ENCODE data around the gene DMD. TPM values are rescaled to one million over a fixed set of nuclear protein-coding genes. Genes with fewer than 3 reads are reported as not detected.

The DMD gene
- polyA plus RNA-seq, 1 donor = 20.9 TPM

DNA sequence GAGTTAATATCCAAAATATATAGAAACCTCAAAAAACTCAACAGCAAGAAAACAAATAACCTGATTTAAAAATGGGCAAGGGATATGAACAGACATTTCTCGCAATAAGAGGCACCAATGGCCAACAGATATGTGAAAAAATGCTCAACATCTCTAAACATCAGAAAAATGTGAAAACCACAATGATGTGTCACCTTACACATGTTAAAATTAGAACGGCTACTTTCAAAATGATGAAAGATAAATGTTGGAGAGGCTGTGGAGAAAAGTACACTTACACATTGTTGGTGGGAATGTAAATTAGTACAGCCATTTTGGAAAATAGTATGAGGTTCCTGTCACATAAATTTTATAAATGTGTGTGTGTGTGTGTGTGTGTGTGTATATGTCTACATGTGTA, 731.3 kb downstream of the DMD start:
- no peak for DNase-seq

DNA sequence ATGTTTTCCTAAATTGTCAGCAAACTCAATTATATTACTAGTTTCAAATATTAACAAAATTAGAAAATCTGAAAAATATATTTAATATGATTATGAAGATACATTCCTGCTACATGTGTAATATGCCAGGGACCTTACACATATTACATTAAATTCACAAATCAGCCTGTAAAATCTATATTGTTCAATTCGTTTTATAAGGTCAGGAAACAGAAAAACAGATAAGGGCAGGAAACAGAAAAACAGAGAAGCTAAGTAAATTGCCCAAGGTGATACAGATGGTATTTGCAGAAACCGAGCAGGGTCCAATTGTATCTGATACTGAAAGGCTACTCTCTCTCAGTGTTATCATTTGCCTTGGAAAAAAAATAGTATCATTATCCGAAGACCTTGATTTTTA, 739.0 kb downstream of the DMD start:
- no peak for DNase-seq

- no peak for DNase-seq
Observed at GRCh38 chrX:32455704-32456103, 755.6 kb downstream of the DMD start.

GRCh38 chrX:32451954-32452695, 759.2 kb downstream of the DMD start:
- no peak for DNase-seq

- no peak for DNase-seq
Observed at GRCh38 chrX:32448945-32449344, 762.4 kb downstream of the DMD start.

GRCh38 chrX:32448320-32448719, 763.0 kb downstream of the DMD start:
- DNase-seq = no peak

DNA sequence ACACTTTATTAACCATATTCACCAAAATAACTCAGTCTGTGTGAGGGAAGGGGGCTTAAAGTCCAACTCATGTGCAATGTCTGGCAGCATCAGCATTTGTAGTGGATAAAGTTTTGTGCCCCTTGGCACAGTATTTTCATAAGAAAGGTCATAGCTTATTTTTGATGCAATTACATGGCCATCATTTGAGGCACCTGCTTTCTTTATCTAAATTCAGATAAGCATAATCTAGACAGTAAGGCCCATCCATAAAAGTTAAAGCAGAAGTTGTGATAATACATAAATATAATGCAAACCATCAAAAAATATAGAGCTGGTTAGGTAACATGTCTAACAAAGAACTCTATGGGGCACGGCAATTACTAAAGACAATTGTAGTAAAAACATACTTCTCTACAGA, 763.7 kb downstream of the DMD start:
- no peak for DNase-seq

- no peak for DNase-seq
Observed at GRCh38 chrX:32443841-32444240, 767.5 kb downstream of the DMD start.

DNA sequence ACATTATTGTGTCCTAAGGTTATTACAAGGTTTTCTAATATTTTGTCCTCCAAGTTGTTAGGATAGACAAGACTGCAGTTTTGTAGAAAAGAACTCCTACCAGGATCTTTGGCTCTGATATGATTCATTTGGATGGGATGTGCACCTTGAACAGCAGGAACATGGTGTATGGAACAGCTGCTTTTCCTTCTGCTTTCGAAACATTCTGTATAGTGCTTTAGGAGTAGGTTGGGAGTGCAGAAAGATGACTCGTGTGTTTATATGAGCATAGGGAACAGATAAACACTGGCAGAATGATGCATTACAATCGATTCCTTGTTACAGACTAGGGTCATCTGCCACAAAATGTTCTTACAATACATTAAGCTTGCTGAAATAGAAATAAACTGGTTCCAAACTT, 790.1 kb downstream of the DMD start:
- no peak for DNase-seq

- DNase-seq = peak; percentile 1
Observed at GRCh38 chrX:32408389-32408788, 803.0 kb downstream of the DMD start.

- no peak for DNase-seq
Observed at GRCh38 chrX:32397562-32398216, 813.7 kb downstream of the DMD start.

- no peak for DNase-seq
Observed at GRCh38 chrX:32395878-32396277, 815.5 kb downstream of the DMD start.

DNA sequence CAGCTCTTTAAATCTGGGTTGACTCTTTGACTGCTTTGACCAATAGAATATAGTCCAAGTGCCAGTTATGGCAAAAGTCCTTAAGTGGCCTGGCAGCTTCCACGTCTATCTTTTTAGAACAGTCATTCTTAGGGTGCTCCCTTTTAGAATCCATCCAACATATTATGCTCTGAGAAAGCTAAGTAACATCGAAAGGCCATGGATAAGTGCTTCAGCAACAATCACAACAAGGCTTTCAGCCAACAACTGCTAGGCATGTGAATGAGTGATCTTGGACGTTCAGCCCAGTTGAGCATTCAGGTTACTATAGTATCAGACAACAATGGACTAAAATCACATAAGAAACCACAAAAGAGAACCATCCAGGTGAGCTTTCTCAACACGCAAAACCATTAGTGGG, 818.7 kb downstream of the DMD start:
- no peak for DNase-seq

DNA sequence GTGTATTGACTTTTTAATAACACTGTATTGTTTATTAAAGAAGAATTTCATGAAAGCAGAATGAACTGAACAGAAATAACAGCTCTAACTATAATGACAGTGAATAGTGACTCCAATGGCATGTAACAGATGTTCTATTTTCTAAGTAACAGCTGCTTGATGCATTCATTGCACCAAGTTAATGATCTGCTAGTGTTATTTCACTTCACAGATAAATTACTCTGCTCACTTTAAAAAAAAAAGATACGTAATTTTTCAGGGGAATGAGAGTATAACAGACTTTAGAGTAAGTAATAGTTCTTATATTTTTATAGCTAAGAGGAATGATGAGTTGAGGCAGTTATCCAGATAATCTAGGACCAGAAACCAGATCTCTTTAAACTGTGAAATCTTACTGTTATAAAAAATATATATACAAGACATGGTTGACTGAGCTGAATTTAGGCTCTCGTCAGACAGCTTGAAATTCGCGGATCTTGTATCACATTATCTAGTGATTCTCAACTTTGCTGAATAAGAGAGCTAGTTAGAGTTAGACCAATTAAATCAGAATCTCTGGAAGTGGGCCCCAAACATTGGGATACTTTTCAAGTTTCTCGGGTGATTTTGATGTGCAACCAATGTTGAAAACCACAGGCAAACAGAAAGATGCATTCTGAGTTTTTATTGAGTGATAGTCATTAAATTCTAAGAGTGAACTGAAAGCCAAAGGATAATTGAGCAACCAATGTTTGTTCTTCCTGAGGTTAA, 840.7 kb downstream of the DMD start:
- no peak for DNase-seq

- no peak for DNase-seq
Observed at GRCh38 chrX:32293962-32294700, 917.2 kb downstream of the DMD start.

DNA sequence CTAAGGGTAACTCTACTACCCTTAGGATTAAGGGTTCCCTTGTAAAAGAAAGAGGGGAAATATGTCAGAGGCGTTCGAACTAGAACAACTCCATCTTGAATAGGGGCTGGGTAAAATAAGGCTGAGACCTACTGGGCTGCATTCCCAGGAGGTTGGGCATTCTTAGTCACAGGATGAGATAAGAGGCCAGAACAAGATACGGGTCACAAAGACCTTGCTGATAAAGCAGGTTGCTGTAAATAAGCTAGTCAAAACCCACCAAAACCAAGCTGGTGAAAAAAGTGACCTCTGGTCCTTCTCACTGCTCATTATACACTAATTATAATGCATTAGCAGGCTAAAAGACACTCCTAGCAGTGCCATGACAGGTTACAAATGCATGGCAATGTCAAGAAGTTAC, 922.0 kb downstream of the DMD start:
- DNase-seq = no peak

- no peak for DNase-seq
Observed at GRCh38 chrX:32281853-32282252, 929.5 kb downstream of the DMD start.

- DNase-seq = no peak
Observed at GRCh38 chrX:32280921-32281320, 930.4 kb downstream of the DMD start.

DNA sequence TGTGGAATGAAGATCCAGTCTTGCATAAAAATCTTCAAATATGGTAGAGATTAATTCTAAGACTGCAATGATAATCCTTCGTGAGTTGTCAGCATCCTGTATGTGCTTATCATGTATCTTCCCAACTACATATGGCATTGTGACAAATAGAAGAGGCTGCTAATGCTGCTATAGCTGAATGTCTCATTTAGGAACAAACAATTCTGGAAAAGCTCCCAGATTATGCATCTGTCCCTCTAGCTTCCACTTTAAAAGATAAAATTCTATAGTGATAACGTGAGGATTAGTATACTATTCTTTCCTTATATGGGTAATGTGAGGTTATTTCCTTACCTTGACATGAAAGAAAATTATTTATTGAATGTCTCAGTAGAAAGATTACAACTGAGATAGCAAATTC, 930.9 kb downstream of the DMD start:
- DNase-seq = no peak

DNA sequence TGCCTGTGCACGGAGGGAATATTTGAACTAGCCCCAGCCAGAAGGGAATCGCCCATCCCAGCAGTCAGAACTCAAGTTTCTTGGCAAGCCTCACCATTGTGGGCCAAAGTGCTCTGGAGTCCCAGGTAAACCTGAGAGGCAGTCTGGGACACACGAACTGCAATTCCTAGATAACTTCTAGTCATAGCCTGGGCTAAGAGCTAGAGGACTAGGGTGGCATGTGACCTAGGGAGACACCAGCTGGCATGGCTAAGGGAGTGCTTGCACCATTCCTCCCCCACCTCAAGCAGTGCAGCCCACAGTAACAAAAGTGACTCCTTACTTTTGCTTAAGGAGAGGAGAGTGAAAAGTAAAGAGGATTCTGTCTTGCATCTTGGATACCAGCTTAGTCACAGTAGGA, 935.2 kb downstream of the DMD start:
- DNase-seq = no peak

DNA sequence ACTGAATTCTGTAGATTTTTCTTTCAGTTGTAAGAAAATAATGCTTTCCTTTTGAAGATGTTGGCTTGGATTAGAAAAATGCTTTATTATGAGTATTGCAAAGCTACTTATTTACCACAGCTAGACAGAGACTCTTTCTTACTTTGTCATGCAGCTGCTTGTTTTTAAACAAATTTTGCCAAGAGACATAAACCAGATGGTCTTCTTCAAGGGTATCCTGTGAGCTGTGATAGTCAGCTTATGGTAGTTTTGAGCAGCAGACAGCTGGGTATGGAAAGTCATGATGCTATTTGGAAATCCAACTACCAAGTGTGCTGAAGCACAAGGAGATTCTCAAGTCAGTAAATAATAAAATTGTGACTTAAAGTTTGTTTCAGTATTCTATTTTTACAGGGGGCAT, 941.5 kb downstream of the DMD start:
- DNase-seq = no peak

- DNase-seq = no peak
Observed at GRCh38 chrX:32268207-32268606, 943.1 kb downstream of the DMD start.

DNA sequence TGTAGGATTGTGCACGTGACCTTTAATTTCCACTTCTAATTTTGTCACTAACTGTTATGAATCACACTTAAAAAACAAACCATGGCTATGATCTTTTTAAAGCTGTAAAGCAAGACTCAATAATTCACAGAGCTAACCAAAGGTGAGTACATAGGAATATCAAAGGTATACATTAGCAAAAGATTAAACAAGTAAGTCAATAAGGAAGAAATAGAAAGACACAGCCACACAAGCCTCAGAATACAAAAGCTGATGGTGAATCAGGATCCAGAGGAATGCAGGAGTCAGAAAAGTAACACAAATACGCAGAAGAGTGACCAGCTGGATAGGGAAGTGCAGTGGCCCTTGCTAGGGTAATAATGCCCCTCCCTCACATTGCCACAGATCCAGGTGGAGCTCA, 943.6 kb downstream of the DMD start:
- DNase-seq = no peak
